NCI-H460 (cell line): ENCODE measurements around the gene GIMAP2. TPM values are rescaled to one million over a fixed set of nuclear protein-coding genes. Genes with fewer than 3 reads are reported as not detected.

Source experiments
- DNase-seq: peaks from one replicate; pipeline ENCODE4 v3.0.0-alpha.2; 2016; ENCODE audit warnings: low read depth; ENCODE audit errors: extremely low read depth
- total RNA-seq: library from RNA; depleted of rRNA; stranded (reverse); fragments of >200 nt; shearing (Covaris generic); gene quantifications from 2 replicates; pipeline ENCODE4 v1.2.3, GENCODE V29; 2014; rRNA removed

GIMAP2 gene
- total RNA-seq, 1 experiment from 2014 or later = 3.0 TPM

DNA sequence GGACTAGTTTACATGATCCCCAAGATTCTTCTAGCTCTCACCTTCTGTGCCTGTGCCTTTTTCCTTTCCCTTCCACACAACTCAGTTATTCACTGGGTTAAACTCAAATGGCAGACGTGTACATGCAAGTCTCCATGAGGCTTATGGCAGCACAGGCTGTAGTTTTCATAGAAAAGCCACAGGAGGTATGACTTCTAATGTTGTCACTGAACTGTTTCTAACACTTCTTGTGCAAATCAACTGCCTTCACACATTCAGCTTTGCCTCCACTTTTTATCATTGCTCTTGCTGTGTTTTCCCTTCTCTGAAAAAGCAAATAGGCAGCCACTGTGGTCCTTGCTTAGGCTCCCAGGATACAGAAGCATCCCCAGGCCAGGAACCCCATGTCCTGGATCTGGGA, 46.4 kb downstream of the GIMAP2 start:
- no peak for DNase-seq

DNA sequence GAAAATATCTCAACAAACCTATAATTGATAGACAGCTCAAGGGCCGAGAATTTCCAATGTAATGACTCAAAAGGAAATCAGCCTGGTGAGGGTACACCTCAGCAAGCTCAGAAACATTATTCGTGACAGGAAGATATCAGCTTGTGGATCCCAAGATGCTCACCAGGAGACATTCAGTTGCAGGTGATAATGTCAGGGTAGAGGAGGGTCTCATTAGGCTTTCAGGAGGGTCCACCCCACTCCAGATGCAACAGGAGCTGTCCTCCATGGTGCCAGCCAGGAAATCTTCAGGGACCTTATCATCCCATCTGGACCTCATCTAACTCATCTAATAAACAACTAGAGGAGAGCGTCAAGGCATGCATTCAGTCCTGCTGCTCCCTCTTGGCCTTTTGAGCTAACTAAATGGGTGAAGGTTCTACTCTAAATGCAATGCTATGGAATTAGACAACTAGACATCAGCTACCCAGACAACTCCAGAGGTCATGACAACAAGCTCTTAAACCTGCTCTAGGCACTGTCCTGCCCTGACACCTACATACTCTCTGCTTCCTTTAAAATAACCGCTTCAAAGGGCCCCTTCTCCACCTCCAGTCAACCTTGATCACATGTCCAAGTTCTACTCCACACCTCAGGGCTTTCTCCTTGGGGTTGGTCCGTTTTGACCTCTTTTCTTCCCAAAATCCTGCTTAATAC, 47.4 kb downstream of the GIMAP2 start:
- DNase-seq = no peak

DNA sequence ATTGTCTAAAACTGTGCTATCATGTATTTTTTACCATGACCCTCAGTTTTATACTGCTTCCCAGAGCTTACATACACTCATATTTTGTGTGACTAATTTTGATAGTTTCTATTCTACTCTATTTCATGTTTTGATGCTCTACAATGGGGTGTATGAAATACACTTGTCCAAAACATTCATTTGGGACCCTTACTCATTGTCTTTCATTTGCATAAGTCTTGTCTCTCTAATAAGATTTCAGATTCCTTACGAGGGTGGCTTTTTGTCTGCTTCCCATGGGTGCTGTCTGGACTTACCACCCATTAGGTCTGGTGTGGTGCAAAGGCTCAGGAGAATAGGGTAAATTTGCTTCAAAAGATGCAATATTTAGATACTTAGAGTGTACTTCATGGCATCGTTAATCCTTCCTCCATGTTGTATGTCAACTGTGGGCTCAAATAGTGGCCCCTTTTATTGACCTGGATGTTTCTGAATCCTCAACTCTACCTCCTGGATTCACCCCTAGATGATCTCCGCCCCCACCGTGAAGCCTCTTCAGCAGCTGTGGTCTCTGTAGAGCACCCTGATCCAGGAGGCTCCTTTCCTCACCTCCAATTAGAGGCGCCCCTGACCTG, 48.1 kb downstream of the GIMAP2 start:
- DNase-seq = no peak

DNA sequence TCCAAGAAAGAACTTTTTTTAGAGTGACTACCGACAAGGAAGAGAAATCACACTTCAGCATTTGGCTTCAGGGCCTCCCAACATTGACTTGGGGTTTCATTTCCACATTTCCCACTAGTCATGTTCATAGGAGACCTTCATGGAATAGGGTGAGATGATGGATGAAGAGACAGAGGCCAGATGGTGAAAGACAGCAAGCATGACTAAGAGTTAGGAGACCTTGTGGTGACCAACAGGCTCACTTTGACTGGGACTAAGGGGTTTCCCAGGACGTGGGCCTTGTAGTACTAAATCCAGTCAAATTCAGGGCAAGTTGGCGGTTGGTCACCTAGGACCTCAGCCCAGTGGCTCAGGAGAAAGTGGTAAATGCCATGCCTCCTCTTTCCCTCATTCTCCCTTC, 48.7 kb downstream of the GIMAP2 start:
- DNase-seq = no peak

DNA sequence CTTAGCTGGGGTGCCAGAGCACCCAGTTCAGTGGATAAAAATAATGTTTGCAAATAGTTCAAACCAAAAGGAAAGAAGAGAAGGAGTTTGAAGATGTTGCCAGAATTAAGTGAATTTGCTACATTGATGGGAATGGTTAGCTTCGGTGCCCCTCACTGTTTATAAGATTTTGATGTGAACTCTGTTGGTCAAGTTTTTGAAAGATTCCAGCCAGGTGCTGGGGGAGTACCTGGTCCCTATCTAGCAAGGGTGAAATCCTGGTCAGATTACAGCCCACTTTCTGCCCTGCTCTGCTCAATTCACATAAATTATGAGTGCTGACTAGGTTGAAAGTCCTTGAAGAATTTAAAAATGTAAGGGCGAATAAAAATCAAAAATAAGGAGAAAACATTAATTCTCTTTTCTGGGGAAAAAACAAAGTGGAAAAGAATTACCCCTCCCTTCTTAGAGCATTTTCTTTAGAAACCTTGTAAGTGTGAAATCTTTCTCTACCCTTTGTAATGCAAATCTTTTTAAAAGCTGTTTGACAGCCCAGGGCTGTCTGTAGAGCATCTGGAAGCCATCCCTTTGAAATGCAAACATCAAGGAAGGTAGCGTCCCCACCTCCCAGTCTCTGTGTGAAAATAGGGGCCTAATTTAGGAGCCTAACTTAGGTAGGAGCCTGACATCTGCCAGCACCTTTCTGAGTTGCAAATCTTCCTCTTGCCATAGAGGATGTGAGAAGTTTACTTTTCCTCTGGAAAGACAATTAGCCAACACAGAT, 50.3 kb downstream of the GIMAP2 start:
- DNase-seq = no peak

DNA sequence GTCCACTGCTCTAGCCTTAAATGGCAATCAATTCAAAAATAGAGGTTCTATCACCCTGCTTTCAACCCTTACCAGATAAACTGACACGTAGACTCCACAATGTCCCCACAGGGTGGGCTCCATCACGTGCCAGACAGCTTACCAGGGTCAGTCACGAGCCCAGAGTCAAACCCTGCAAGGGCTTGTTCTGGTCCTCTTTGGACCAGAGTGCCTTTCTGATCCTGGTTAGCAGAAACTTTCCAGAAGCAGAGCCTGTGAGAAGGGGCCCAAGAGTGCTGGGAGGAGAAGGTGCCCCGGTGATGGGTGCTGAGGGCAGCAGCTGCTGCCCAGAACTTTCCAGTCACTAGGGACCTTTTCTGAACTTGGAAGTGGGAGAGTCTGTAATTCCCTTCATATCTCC, 51.4 kb downstream of the GIMAP2 start:
- DNase-seq = no peak

DNA sequence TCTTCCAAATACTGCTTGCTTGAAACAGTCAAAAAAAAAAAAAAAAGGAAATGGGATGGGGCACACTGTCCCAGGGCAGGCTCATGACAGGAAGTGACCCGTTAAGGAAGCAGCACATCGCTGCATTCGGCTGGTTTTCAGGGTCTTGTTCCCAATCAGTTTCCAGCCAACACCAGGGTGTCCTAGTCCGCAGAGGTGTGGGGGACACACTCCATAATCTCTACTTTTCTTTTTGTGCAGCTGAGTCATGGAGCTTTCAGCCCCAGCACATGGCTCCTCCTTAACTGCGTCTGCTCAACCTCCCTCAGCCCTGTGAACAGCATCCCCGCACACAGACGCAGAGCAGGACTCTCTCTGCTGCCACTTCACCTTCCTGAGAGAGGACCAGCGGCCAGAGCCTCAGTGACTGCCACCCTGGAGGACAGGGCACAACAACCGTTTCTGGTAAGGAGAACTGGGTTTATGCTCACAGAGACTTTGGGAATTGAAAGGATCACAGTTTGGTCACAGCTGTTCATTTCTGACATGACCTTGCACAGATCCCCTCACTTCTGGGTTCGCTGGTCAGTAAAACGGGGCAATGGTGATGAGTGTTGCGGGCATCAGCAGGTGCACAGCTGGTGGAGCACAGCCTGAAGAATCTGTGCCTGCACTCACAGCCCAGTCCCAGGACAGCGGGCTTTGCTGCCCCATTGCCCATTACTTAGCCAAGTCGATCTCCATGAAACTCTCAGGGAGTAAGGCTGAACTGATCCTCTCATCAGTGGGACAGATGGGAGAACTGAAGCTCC, 52.0 kb downstream of the GIMAP2 start, which contains the start of gene GIMAP5:
Gene GIMAP5 (plus strand): TSS at position 154 of the 791 bp plus-strand sequence. CDS start 3,467 bp downstream, outside the sequence.
- DNase-seq = no peak

DNA sequence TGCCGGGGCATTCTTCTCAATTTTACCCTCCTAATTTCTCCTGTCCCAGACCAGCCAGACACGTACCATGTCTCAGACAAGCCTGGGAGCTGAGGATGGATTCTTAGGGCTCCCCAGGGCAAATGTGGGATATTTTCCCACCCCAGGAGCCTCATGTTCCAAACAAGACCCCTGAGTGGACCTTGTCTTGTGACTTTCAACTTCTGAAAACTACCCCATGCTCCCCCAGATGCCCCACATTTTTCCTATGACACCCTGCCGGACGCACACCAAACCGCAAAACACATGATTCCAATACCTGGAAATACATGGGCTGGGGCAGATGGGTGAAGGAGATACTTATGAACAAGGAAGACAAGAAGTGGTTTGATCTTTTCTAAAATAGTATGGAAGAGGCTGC, 52.6 kb downstream of the GIMAP2 start:
- no peak for DNase-seq

DNA sequence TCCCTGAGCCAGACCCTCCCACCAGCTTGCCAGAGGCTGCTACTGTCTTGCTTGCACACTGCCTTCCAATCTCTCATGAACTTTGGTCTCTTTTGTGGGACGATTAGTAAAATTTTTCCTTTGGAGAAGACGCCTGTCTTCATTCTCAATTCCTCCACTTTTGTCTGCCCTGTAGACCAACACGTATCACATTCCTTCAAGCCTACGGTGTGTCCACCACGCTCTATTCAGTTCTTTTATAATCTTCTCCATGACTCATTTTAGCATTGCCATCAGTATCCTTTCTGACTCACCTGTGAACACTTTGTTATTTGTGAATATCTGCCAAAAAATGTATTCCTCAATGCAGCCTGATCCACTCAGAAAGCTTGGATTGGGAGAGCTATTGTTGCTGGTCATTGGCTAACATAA, 53.1 kb downstream of the GIMAP2 start:
- DNase-seq = no peak

DNA sequence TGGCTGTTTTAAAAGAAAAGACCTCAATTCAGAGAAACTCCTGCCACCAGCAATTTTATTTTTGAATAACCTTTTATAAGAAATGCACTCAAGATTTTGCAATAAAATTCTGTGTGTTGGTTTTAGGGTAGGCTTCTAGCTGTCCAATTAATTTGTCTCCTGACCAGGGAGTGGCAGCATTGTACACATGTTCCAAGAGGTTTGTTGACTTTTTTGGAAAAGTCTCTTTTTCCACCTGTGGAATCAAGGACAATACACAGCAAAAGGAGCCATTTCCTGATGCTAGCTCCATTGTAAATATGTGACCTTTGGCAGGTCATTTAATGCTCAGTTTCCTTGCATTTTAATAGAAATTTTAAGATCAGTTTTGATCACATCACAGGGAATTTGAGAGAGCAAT, 53.5 kb downstream of the GIMAP2 start:
- DNase-seq = no peak

DNA sequence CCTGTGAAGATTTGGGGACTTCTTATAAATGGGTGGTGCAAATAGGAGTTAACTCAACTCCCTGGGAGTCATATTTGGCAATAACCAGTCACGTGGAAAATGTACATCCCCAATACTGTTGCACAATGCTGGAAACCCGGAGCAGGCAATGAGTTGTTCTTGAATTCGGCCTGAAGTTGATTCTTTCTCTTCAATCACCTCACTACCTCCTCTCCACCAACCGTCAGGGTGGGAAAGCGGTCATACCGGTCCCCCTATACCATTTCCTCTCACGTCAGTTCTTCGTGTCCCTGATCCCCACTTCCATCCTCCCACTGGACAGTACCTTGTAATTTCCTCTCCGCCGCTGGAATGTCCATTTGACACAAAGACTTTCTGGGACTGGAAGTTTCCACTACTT, 54.5 kb downstream of the GIMAP2 start:
- no peak for DNase-seq

DNA sequence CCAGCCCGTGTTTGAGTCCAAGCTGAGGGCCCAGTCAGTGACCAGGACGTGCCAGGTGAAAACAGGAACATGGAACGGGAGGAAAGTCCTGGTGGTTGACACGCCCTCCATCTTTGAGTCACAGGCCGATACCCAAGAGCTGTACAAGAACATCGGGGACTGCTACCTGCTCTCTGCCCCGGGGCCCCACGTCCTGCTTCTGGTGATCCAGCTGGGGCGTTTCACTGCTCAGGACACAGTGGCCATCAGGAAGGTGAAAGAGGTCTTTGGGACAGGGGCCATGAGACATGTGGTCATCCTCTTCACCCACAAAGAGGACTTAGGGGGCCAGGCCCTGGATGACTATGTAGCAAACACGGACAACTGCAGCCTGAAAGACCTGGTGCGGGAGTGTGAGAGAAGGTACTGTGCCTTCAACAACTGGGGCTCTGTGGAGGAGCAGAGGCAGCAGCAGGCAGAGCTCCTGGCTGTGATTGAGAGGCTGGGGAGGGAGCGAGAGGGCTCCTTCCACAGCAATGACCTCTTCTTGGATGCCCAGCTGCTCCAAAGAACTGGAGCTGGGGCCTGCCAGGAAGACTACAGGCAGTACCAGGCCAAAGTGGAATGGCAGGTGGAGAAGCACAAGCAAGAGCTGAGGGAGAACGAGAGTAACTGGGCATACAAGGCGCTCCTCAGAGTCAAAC, 56.9 kb downstream of the GIMAP2 start:
- no peak for DNase-seq

Other genes with a start within 250 kb of the GIMAP2 start
- not detected in 2 replicates for gene GIMAP8, start 235.1 kb upstream of the GIMAP2 start, total RNA-seq
- gene GIMAP7, start 170.8 kb upstream of the GIMAP2 start, total RNA-seq = not detected in 2 replicates
- gene GIMAP4, start 118.3 kb upstream of the GIMAP2 start, total RNA-seq = not detected in 2 replicates
- not detected in 2 replicates for gene GIMAP6, start 53.3 kb upstream of the GIMAP2 start, total RNA-seq
- not detected in 2 replicates for gene GIMAP1, start 30.9 kb downstream of the GIMAP2 start, total RNA-seq
- not detected in 2 replicates for gene GIMAP5, start 51.7 kb downstream of the GIMAP2 start, total RNA-seq
- gene TMEM176B, start 114.7 kb downstream of the GIMAP2 start, total RNA-seq = not detected in 2 replicates
- 0.10 TPM in 1 of 2 replicates, not detected in the other for gene TMEM176A, start 115.1 kb downstream of the GIMAP2 start, total RNA-seq
- gene AOC1, start 166.8 kb downstream of the GIMAP2 start, total RNA-seq = not detected in 2 replicates